ENCODE results near the gene TBC1D22A. TPM values are rescaled to one million over a fixed set of nuclear protein-coding genes. Genes with fewer than 3 reads are reported as not detected.

Gene TBC1D22A
- total RNA-seq, 3 donors from 2014 or later, result 35.6 to 51.9 (median 41.8) TPM

- DNase-seq, result no peak
- H3K36me3 ChIP-seq (ENCODE audit: low read depth), result no peaks in the 10 kb centered on the region
- no peak overlapping the region for H3K4me3 ChIP-seq
- TF ChIP-seq CTCF (IDR thresholded peaks at IDR 0.05), result no peak
- intact Hi-C loops (cut with DNase I, micrococcal nuclease), result no loop called here
- no peaks in the 10 kb centered on the region for H3K4me1 ChIP-seq (ENCODE audit: low read depth)
- H3K9me3 ChIP-seq, result no peaks in the 10 kb centered on the region
- ATAC-seq, result no peak
These were observed 357.9 kb downstream of the TBC1D22A start for GRCh38 chr22:47120399-47120798.

DNA sequence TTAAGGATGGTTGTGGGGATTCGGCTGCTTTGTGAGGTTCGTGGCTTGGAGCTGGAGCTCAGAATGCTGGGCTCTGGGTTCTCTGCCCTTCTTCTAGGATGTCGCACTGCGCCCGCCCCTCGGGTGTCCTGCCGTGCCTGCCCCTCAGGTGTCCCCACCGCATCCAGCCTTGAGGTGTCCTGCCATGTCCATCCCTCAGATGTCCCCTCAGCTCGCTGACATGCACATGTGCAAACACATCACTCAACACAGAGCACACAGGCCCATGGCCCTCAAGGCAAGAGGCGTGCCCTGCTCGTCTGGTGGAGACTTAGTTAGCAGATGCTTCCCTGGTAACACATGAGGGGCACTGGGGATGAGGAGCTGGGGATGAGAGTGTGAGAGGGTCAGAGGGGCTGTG is 359.3 kb downstream of the TBC1D22A start:
- intact Hi-C loops (cut with DNase I, micrococcal nuclease), result no loop called here
- no peaks in the 10 kb centered on the region for H3K4me1 ChIP-seq (ENCODE audit: low read depth)
- no peak for ATAC-seq
- no peaks in the 10 kb centered on the region for H3K36me3 ChIP-seq (ENCODE audit: low read depth)
- no peak for TF ChIP-seq CTCF (IDR thresholded peaks at IDR 0.05)
- peak in 2 of 3 donors; percentile 6 to 19 for DNase-seq
- no peaks in the 10 kb centered on the region for H3K9me3 ChIP-seq
- no peak overlapping the region for H3K4me3 ChIP-seq

DNA sequence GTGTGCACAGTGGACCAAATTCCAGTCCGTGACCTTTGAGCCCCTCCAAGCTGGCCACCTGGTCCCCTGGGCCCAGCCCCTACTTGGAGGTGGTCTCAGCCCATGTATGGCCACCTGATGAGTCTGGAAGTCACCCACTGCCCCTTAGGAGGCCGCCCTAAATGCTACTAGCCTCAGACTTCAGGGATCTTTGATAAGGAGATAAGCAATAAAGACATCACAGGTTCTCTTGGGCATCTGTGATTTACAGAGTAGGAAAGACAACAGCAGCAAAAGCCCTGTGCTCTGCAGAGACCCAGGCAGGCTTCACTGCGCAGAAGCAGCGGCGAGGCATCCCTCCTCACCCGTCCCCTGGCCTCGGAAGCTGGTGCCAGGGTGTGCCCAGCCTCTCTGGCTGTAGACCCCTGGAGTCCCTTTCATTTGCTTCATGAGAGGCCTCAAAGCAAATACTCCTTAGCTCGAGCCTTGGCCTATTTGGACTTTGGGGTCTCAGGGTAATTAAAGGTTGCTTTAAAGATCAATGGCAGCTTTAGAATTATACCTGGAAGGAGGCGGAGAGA is 360.1 kb downstream of the TBC1D22A start:
- Histone ChIP-seq H3K9me3 (no peaks in the 10 kb centered on the region), H3K4me1 (ENCODE audit: low read depth) (no peaks in the 10 kb centered on the region), H3K36me3 (ENCODE audit: low read depth) (no peaks in the 10 kb centered on the region), H3K4me3 (no peak overlapping the region)
- TF ChIP-seq CTCF (IDR thresholded peaks at IDR 0.05), result no peak
- DNase-seq, result peak in 1 of 3 donors; percentile 5
- intact Hi-C loops (cut with DNase I, micrococcal nuclease), result no loop called here
- no peak for ATAC-seq

DNA sequence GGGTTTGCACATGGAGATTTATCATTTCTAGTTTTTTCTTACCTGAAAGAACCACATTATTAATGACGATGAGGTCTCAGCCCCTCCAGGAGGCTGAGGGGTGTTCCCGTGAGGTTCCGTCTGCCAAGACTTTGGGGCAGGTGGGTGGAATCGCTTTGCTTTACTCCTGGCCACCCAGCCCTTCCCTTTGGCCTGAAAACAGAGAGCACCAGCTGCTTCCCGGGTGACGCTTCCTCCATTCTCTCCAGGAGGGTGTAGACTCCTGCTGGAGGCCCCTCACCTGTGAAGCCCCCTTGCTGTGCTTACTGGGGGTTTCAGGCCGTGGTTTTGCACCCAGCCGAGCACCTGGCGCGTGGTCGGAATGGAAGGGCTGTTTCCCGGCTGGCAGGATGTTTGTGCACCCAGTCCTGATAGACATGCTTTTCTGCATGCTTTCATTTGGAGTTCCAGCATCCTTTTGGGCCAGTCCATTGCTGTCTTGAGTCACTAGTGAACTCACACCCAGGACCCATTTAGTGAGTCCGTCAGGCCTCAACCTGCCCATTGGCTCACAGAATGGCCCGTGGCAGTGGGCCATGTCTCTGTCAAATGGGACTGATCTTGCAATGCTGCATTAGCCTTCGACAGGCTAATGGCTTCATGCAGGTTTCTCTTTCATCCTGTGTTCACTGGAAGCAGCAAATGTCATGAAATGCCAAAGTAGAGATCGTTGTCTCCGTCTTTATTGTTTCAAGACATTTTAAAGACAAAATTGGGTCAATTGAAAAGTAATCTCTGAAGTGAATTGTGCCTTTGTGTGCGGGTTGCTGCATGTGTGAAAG is 360.8 kb downstream of the TBC1D22A start:
- no peaks in the 10 kb centered on the region for H3K4me1 ChIP-seq (ENCODE audit: low read depth)
- intact Hi-C loops (cut with DNase I, micrococcal nuclease), result no loop called here
- DNase-seq, result peak in 1 of 3 donors; percentile 4
- no peaks in the 10 kb centered on the region for H3K36me3 ChIP-seq (ENCODE audit: low read depth)
- no peaks in the 10 kb centered on the region for H3K9me3 ChIP-seq
- no peak for ATAC-seq
- TF ChIP-seq CTCF (IDR thresholded peaks at IDR 0.05), result no peak
- H3K4me3 ChIP-seq, result no peak overlapping the region

GRCh38 chr22:47123827-47124442 is 361.5 kb downstream of the TBC1D22A start:
- H3K4me3 ChIP-seq, result no peak overlapping the region
- no peaks in the 10 kb centered on the region for H3K36me3 ChIP-seq (ENCODE audit: low read depth)
- no peak for TF ChIP-seq CTCF (IDR thresholded peaks at IDR 0.05)
- no peaks in the 10 kb centered on the region for H3K9me3 ChIP-seq
- no peaks in the 10 kb centered on the region for H3K4me1 ChIP-seq (ENCODE audit: low read depth)
- peak in 2 of 3 donors; percentile 14 to 26 for DNase-seq
- intact Hi-C loops (cut with DNase I, micrococcal nuclease), result no loop called here
- no peak for ATAC-seq
